HepG2 (cell line): ENCODE data around the gene MCC.

Experiments
- POLR2A ChIP-seq, 2 experiments: IDR thresholded peaks; 2 replicates each; pipeline ENCODE4 v1.6.1; 2011; ENCODE audit warnings: low read depth in 2 of 2, low read length in 2 of 2, mild to moderate bottlenecking in 1 of 2, moderate library complexity in 1 of 2; ENCODE audit not compliant: insufficient read depth in 1 of 2
- RAD51 ChIP-seq: fragments of 450-650 bp; IDR thresholded peaks from 2 replicates; pipeline ENCODE4 v1.6.1; 2016; ENCODE audit warnings: borderline replicate concordance
- TARDBP ChIP-seq: sonication (generic); formaldehyde crosslinking; IDR thresholded peaks from 2 replicates; pipeline ENCODE4 v1.8.0; 2022; ENCODE audit warnings: mild to moderate bottlenecking, missing genetic modification reagents
- ZC3H13 ChIP-seq: sonication (generic); formaldehyde crosslinking; IDR thresholded peaks from 2 replicates; pipeline ENCODE4 v1.8.1; 2023; ENCODE audit warnings: mild to moderate bottlenecking, missing genetic modification reagents, moderate library complexity
- ZNF333 ChIP-seq: sonication (generic); formaldehyde crosslinking; IDR thresholded peaks from 2 replicates; pipeline ENCODE4 v1.4.0; 2020; ENCODE audit warnings: mild to moderate bottlenecking, missing genetic modification reagents, borderline replicate concordance
- ZNF512B ChIP-seq: sonication (generic); formaldehyde crosslinking; IDR thresholded peaks from 2 replicates; pipeline ENCODE4 v1.5.1; 2020; ENCODE audit warnings: missing genetic modification reagents, mild to moderate bottlenecking, borderline replicate concordance
- TF ChIP-seq, protein P1 (sequence below): sonication (generic); formaldehyde crosslinking; IDR thresholded peaks from 2 replicates; pipeline ENCODE4 v1.4.0; 2020; ENCODE audit warnings: low read depth, missing genetic modification reagents
- TF ChIP-seq, protein P2 (sequence below): sonication (generic); formaldehyde crosslinking; IDR thresholded peaks from 2 replicates; pipeline ENCODE4 v1.5.1; 2020; ENCODE audit warnings: mild to moderate bottlenecking, moderate library complexity, missing genetic modification reagents

DNA sequence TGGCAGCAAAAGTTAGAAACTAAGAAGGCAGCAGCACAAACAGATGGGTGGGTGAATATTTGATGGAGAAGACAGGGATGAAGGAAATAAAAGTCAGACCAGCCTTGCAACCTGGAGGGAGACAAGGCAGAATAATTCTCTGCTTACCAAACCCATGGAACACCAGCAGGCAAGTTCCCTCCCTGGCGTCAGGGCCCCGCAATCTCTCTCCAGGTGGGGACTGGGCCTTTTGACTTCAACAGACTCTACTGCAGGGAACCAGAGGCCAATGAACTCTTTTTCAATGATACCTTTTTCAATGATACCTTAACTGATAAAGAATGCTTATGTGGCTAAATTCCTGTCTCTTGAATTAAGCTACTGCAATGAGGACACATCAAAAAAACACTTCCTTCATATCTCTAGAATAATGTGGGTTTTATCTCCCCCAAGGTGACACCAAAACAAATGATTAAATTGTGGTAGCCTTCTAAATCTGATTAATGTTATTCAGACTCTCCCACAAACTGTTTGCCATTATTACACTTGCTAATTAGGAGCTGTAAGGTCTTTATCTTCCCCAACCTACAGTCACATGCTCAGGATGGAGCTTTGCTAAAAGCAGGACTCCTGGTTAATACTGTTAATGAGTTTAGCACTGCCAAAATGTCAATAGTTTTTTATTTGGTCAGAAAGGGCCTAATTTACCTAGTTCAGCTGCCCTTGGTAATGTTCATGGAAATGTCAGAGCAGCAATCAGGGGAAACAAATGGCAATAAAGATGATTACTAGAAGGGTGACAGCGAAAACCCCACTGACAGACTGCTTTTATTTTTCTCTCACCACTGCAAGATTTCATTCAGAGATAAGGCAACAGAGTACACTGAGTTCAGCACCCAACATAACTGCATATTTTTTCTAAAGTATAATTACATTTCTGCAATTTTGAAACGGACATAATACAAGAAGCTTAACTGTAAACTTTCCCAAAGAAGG lies 218.9 kb downstream of the MCC start:
- TF ChIP-seq ZC3H13 (CRISPR knock-in tag) = no peak
- no peak for TF ChIP-seq ZNF512B
- TF ChIP-seq TARDBP (CRISPR knock-in tag) = no peak
- TF ChIP-seq RAD51 = no peak
- TF ChIP-seq POLR2A (IDR thresholded peaks at IDR 0.05; ENCODE audit: insufficient read depth in 1 of 2, low read depth in 2 of 2, low read length in 2 of 2) = no peak
- TF ChIP-seq ZNF333 (CRISPR knock-in tag) = no peak
- TF ChIP-seq, protein P1, sequence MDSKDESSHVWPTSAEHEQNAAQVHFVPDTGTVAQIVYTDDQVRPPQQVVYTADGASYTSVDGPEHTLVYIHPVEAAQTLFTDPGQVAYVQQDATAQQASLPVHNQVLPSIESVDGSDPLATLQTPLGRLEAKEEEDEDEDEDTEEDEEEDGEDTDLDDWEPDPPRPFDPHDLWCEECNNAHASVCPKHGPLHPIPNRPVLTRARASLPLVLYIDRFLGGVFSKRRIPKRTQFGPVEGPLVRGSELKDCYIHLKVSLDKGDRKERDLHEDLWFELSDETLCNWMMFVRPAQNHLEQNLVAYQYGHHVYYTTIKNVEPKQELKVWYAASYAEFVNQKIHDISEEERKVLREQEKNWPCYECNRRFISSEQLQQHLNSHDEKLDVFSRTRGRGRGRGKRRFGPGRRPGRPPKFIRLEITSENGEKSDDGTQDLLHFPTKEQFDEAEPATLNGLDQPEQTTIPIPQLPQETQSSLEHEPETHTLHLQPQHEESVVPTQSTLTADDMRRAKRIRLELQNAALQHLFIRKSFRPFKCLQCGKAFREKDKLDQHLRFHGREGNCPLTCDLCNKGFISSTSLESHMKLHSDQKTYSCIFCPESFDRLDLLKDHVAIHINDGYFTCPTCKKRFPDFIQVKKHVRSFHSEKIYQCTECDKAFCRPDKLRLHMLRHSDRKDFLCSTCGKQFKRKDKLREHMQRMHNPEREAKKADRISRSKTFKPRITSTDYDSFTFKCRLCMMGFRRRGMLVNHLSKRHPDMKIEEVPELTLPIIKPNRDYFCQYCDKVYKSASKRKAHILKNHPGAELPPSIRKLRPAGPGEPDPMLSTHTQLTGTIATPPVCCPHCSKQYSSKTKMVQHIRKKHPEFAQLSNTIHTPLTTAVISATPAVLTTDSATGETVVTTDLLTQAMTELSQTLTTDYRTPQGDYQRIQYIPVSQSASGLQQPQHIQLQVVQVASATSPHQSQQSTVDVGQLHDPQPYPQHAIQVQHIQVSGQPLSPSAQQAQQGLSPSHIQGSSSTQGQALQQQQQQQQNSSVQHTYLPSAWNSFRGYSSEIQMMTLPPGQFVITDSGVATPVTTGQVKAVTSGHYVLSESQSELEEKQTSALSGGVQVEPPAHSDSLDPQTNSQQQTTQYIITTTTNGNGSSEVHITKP (CRISPR knock-in tag) = no peak
- TF ChIP-seq, protein P2, sequence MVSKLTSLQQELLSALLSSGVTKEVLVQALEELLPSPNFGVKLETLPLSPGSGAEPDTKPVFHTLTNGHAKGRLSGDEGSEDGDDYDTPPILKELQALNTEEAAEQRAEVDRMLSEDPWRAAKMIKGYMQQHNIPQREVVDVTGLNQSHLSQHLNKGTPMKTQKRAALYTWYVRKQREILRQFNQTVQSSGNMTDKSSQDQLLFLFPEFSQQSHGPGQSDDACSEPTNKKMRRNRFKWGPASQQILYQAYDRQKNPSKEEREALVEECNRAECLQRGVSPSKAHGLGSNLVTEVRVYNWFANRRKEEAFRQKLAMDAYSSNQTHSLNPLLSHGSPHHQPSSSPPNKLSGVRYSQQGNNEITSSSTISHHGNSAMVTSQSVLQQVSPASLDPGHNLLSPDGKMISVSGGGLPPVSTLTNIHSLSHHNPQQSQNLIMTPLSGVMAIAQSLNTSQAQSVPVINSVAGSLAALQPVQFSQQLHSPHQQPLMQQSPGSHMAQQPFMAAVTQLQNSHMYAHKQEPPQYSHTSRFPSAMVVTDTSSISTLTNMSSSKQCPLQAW (CRISPR knock-in tag) = no peak
